Endothelial cell of umbilical vein (primary cell): ENCODE results near the gene SHOX. TPM values are rescaled to one million over a fixed set of nuclear protein-coding genes. Genes with fewer than 3 reads are reported as not detected.
"Not testable (repeated sequence)": the region's sequence is repeated elsewhere in the genome, so short reads cannot be mapped to it uniquely, and the experiment has no call there.

Experiments used
- BruUV-seq: library from RNA; stranded (reverse); fragments of 400-500 nt; replicated peaks from 2 replicates; lab custom pipeline; 2021; lab: Mats Ljungman, UMichigan
- CTCF ChIA-PET: fragments of 300-600, 350-600 bp; sonication (Branson Sonifier 250); formaldehyde crosslinking; loops from one replicate; lab custom pipeline; 2021; ENCODE audit warnings: antibody characterized with exemption, inconsistent platforms; lab: Charles Lee
- POLR2A ChIA-PET: fragments of 300-600, 350-600 bp; sonication (Branson Sonifier 250); formaldehyde crosslinking; loops from one replicate; lab custom pipeline; 2021; ENCODE audit warnings: antibody characterized with exemption, inconsistent platforms; lab: Charles Lee
- DNase-seq: peaks from one replicate; pipeline ENCODE4 v3.0.0-alpha.2; 2011; ENCODE audit warnings: low read depth, low spot score
- FAIRE-seq: peaks from 2 replicates; lab custom pipeline; 2011; peaks lifted over from hg19 to GRCh38; lab: Jason Lieb, UNC
- H2AFZ ChIP-seq: 2 replicates; pipeline ENCODE4 v1.6.0; 2012; ENCODE audit warnings: low read depth, low read length, control low read depth, inconsistent platforms
- H3K27ac ChIP-seq: 2 replicates; pipeline ENCODE4 v1.5.1; 2011; ENCODE audit warnings: low read depth, mild to moderate bottlenecking, control low read depth, low read length, moderate library complexity; ENCODE audit not compliant: insufficient read depth
- H3K27me3 ChIP-seq, 2 experiments: 2 replicates each; pipeline versions ENCODE4 v1.6.0 to v1.6.1; 2011; ENCODE audit warnings: low read length in 2 of 2, mixed read lengths in 1 of 2; ENCODE audit not compliant: control insufficient read depth in 2 of 2, insufficient read depth in 2 of 2
- H3K36me3 ChIP-seq, 2 experiments: 2 replicates in 1 of 2; 3 replicates in 1 of 2; pipeline ENCODE4 v1.5.1; 2011; ENCODE audit warnings: low read length in 2 of 2, mild to moderate bottlenecking in 1 of 2, moderate library complexity in 1 of 2; ENCODE audit not compliant: control insufficient read depth in 2 of 2, insufficient read depth in 2 of 2; ENCODE audit errors: extremely low read depth in 1 of 2
- H3K4me1 ChIP-seq: 3 replicates; pipeline ENCODE4 v1.5.1; 2011; ENCODE audit warnings: mild to moderate bottlenecking, low read length; ENCODE audit not compliant: control insufficient read depth, insufficient read depth; ENCODE audit errors: extremely low read depth
- H3K4me2 ChIP-seq: 2 replicates; pipeline ENCODE4 v1.6.1; 2011; ENCODE audit warnings: low read length, control low read depth, mixed read lengths; ENCODE audit not compliant: insufficient read depth
- H3K4me3 ChIP-seq, 3 experiments: fragments of 200-600 bp in 1 of 3; sonication (generic), shearing (Covaris generic) in 1 of 3; replicated peaks in 1 of 3; 2 replicates each; pipeline ENCODE4 v1.5.1; 2011 to 2016; ENCODE audit warnings: control low read depth in 3 of 3, low read length in 3 of 3, mild to moderate bottlenecking in 2 of 3, inconsistent platforms in 1 of 3, low read depth in 1 of 3, moderate library complexity in 1 of 3; ENCODE audit not compliant: insufficient read depth in 1 of 3
- H3K79me2 ChIP-seq: 2 replicates; pipeline ENCODE4 v1.6.0; 2012; ENCODE audit warnings: low read length, inconsistent platforms; ENCODE audit not compliant: control insufficient read depth, insufficient read depth
- H3K9ac ChIP-seq: replicated peaks from 2 replicates; pipeline ENCODE3; 2011; ENCODE audit warnings: low read length, control low read depth; ENCODE audit not compliant: insufficient read depth; ENCODE audit errors: extremely low read depth
- H3K9me1 ChIP-seq: replicated peaks from 3 replicates; pipeline ENCODE4 v1.6.0; 2011; ENCODE audit warnings: mild to moderate bottlenecking, low read length; ENCODE audit not compliant: control insufficient read depth, insufficient read depth; ENCODE audit errors: extremely low read depth
- H3K9me3 ChIP-seq: replicated peaks from 2 replicates; pipeline ENCODE4 v1.5.1; 2012; ENCODE audit warnings: low read length, inconsistent platforms; ENCODE audit not compliant: control insufficient read depth, insufficient read depth
- H4K20me1 ChIP-seq: replicated peaks from 2 replicates; pipeline ENCODE3; 2011; ENCODE audit warnings: mild to moderate bottlenecking, low read length; ENCODE audit not compliant: control insufficient read depth, insufficient read depth; ENCODE audit errors: extremely low read depth
- EZH2 ChIP-seq: IDR thresholded peaks from 2 replicates; pipeline ENCODE4 v1.6.1; 2012; ENCODE audit warnings: borderline replicate concordance, low read depth, mild to moderate bottlenecking, moderate library complexity, low read length, inconsistent platforms; ENCODE audit not compliant: severe bottlenecking
- GATA2 ChIP-seq: IDR thresholded peaks from 2 replicates; pipeline ENCODE4 v1.7.0; 2011; ENCODE audit warnings: low read depth, mild to moderate bottlenecking, moderate library complexity, mixed read lengths, low read length; ENCODE audit not compliant: insufficient read length, insufficient read depth
- MYC ChIP-seq: IDR thresholded peaks from one replicate; pipeline ENCODE4 v1.6.1; 2011; ENCODE audit warnings: mild to moderate bottlenecking, low read depth, low read length
- POLR2AphosphoS5 ChIP-seq: IDR thresholded peaks from 2 replicates; pipeline ENCODE4 v1.6.1; 2012; ENCODE audit warnings: low read depth, mild to moderate bottlenecking, control low read depth, low read length, moderate library complexity; ENCODE audit not compliant: insufficient read depth
- dilution Hi-C: fragments of 300-500 bp; cut with MboI; formaldehyde crosslinking; loops from one replicate; pipeline ENCODE4 v1.15.0; 2019; ENCODE audit warnings: low sequenced_read_pairs; ENCODE audit not compliant: extremely low pct_ligation_motif_present
- intact Hi-C: fragments of 100-400 bp; cut with micrococcal nuclease; formaldehyde crosslinking; loops from one replicate; pipeline ENCODE4 v1.10.0; 2022
- polyA plus RNA-seq, 4 experiments: library from polyadenylated mRNA; depleted of rRNA in 3 of 4; stranded (reverse) in 3 of 4; unstranded in 1 of 4; fragments of >200 nt; gene quantifications; 2 replicates each; pipeline versions ENCODE4 v1.2.1 to v1.2.3, GENCODE V29; 2011 to 2012; ENCODE audit warnings: missing spikeins in 1 of 4
- total RNA-seq: library from RNA; stranded (reverse); gene quantifications from 2 replicates; pipeline ENCODE4 v1.2.3, GENCODE V29; 2021
- TF ChIP-seq, protein P1 (sequence below), 2 donors: IDR thresholded peaks; 1 replicate in 1 of 2; 2 replicates in 1 of 2; pipeline ENCODE4 v1.5.1; 2011; ENCODE audit warnings: low read length in 2 of 2, mild to moderate bottlenecking in 2 of 2, moderate library complexity in 2 of 2, control low read depth in 1 of 2, inconsistent platforms in 1 of 2, low read depth in 1 of 2; ENCODE audit not compliant: insufficient read depth in 1 of 2; ENCODE audit errors: extremely low read depth in 1 of 2

Gene SHOX
- total and polyA plus RNA-seq, 2 donors (not counting 3 experiments of a cell fraction or from before 2014, with no cell fraction given) = not detected

DNA sequence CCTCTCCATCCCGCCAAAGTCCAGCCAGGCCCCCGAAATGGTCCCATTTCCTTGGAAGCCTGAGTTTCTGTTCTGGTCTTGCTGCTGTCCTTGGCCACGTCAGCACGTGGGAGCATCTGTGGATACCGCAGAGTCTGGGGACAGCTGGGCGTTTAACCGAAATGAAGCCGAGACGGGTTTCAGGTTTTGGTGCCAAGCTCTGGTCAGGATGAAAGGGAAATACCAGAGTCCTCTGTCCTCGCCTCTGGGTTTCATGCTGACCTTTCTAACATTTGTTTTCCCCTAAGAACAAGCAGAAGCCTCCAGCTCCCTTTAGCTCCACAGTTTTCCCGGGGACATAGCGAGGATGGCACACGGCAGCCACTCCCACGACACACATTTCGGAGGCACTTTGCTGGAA lies 19.7 kb downstream of the SHOX start:
- Histone ChIP-seq H3K9me3 (no peaks in the 10 kb centered on the region), H3K27ac (no peak overlapping the region), H4K20me1 (no peaks in the 10 kb centered on the region), H3K27me3 (no peaks in the 10 kb centered on the region), H3K79me2 (no peaks in the 10 kb centered on the region), H3K4me2 (no peak overlapping the region), H3K9me1 (no peaks in the 10 kb centered on the region), H3K4me3 (no peak overlapping the region), H3K4me1 (no peaks in the 10 kb centered on the region), H3K9ac (no peak overlapping the region), H2AFZ (no peak overlapping the region), H3K36me3 (no peaks in the 10 kb centered on the region)
- intact Hi-C loops (no loop called here), dilution Hi-C loops (no loop called here)
- ChIA-PET POLR2A (no interaction called here), CTCF (no interaction called here)
- DNase-seq (no peak), FAIRE-seq (no peak)
- TF ChIP-seq EZH2 (no peak), GATA2 (no peak)
- no TSS peak for BruUV-seq

DNA sequence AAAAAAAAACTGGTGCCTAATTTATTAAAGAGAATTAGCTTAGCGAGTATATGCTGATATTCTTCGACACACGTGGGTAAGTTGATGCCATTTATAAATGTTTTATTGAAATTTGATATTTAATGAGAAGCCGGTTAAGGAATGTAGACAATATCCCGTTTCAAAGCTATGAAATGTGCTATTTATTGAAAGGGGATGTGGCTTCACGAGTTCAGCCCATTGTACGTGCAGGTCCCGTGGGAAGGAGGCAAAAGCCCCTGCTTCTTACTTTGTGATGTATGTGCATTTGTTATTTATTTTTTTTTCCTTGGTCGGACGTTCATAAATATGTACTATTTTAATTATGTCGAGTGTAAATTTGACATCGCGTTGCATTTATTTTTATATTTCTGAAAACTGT lies 20.2 kb downstream of the SHOX start:
- dilution Hi-C loops (no loop called here), intact Hi-C loops (no loop called here)
- Histone ChIP-seq H3K27me3 (no peaks in the 10 kb centered on the region), H3K36me3 (no peaks in the 10 kb centered on the region), H2AFZ (no peak overlapping the region), H3K79me2 (no peaks in the 10 kb centered on the region), H3K4me2 (no peak overlapping the region), H3K9ac (no peak overlapping the region), H3K9me3 (no peaks in the 10 kb centered on the region), H4K20me1 (no peaks in the 10 kb centered on the region), H3K27ac (no peak overlapping the region), H3K4me3 (no peak overlapping the region), H3K4me1 (no peaks in the 10 kb centered on the region), H3K9me1 (no peaks in the 10 kb centered on the region)
- ChIA-PET CTCF (no interaction called here), POLR2A (no interaction called here)
- TF ChIP-seq, protein P1, sequence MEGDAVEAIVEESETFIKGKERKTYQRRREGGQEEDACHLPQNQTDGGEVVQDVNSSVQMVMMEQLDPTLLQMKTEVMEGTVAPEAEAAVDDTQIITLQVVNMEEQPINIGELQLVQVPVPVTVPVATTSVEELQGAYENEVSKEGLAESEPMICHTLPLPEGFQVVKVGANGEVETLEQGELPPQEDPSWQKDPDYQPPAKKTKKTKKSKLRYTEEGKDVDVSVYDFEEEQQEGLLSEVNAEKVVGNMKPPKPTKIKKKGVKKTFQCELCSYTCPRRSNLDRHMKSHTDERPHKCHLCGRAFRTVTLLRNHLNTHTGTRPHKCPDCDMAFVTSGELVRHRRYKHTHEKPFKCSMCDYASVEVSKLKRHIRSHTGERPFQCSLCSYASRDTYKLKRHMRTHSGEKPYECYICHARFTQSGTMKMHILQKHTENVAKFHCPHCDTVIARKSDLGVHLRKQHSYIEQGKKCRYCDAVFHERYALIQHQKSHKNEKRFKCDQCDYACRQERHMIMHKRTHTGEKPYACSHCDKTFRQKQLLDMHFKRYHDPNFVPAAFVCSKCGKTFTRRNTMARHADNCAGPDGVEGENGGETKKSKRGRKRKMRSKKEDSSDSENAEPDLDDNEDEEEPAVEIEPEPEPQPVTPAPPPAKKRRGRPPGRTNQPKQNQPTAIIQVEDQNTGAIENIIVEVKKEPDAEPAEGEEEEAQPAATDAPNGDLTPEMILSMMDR (IDR thresholded peaks at IDR 0.05; ENCODE audit: extremely low read depth in 1 of 2, insufficient read depth in 1 of 2, low read depth in 1 of 2, low read length in 2 of 2) = no peak
- TF ChIP-seq POLR2AphosphoS5 (no peak), MYC (no peak)
- DNase-seq (no peak), FAIRE-seq (no peak)
- BruUV-seq = no TSS peak

DNA sequence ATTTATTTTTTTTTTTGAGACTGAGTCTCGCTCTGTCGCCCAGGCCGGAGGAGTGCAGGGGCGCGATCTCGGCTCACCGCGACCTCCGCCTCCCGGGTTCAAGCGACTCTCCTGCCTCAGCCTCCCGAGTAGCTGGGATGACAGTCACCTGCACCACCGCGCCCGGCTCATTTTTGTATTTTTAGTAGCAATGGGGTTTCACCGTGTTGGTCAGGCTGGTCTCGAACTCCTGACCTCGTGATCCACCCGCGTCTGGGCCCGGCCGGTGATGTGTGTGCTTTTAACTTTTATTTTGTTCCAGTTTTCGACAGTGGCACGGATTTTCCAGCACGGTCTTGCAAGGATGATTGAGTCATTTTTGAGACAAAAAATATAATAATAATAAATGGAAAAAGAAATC lies 21.3 kb downstream of the SHOX start:
- H3K79me2 ChIP-seq, H3K9me1 ChIP-seq, H3K4me3 ChIP-seq, CTCF ChIA-PET, H3K27me3 ChIP-seq, dilution Hi-C loops, H3K9ac ChIP-seq, H2AFZ ChIP-seq, DNase-seq, H4K20me1 ChIP-seq, H3K36me3 ChIP-seq, H3K27ac ChIP-seq, intact Hi-C loops, H3K4me1 ChIP-seq, BruUV-seq, POLR2A ChIA-PET, H3K4me2 ChIP-seq, H3K9me3 ChIP-seq, FAIRE-seq: not testable (repeated sequence)
